H1 (cell line): ENCODE measurements around the gene CFP. TPM values are rescaled to one million over a fixed set of nuclear protein-coding genes. Genes with fewer than 3 reads are reported as not detected.

Source experiments
- CTCF ChIA-PET: fragments of 300-600 bp; sonication (Branson Sonifier 250); formaldehyde crosslinking; loops from one replicate; lab custom pipeline; 2021; ENCODE audit not compliant: partially characterized antibody; lab: Charles Lee
- POLR2A ChIA-PET: fragments of 300-600 bp; sonication (Branson Sonifier 250); formaldehyde crosslinking; loops from one replicate; lab custom pipeline; 2021; ENCODE audit warnings: inconsistent platforms; ENCODE audit not compliant: partially characterized antibody; lab: Charles Lee
- DNase-seq, 2 experiments: peaks; one replicate each; pipeline versions ENCODE4 v3.0.0 to v3.0.0-alpha.2; 2010 to 2022; ENCODE audit warnings: low spot score in 2 of 2, low read depth in 1 of 2, mixed read lengths in 1 of 2
- FAIRE-seq: peaks from 2 replicates; lab custom pipeline; 2011; peaks lifted over from hg19 to GRCh38; lab: Jason Lieb, UNC
- H2AFZ ChIP-seq: 2 replicates; pipeline ENCODE4 v1.8.1; 2012; ENCODE audit warnings: low read length, inconsistent platforms
- H2AK5ac ChIP-seq: 2 replicates; pipeline ENCODE4 v1.6.1; 2013; ENCODE audit warnings: low read depth, low read length
- H2BK120ac ChIP-seq: replicated peaks from 2 replicates; pipeline ENCODE3; 2013; ENCODE audit warnings: low read depth, low read length, inconsistent platforms
- H2BK12ac ChIP-seq: 2 replicates; pipeline ENCODE4 v1.6.1; 2013; ENCODE audit warnings: low read depth, low read length
- H2BK15ac ChIP-seq: 2 replicates; pipeline ENCODE4 v1.6.1; 2013; ENCODE audit warnings: low read length
- H2BK20ac ChIP-seq: 2 replicates; pipeline ENCODE4 v1.6.1; 2013; ENCODE audit warnings: low read length
- H2BK5ac ChIP-seq: 2 replicates; pipeline ENCODE4 v1.6.1; 2013; ENCODE audit warnings: low read depth, low read length
- H3K14ac ChIP-seq: 2 replicates; pipeline ENCODE4 v1.6.1; 2013; ENCODE audit warnings: inconsistent platforms; ENCODE audit not compliant: insufficient read length
- H3K18ac ChIP-seq: 2 replicates; pipeline ENCODE4 v1.6.1; 2013; ENCODE audit warnings: low read length; ENCODE audit errors: extremely low read depth
- H3K23ac ChIP-seq: 2 replicates; pipeline ENCODE4 v1.6.1; 2013; ENCODE audit warnings: inconsistent platforms; ENCODE audit not compliant: insufficient read length
- H3K23me2 ChIP-seq: 2 replicates; pipeline ENCODE4 v1.6.1; 2013; ENCODE audit warnings: low read depth, low read length
- H3K27ac ChIP-seq: 2 replicates; pipeline ENCODE4 v1.6.1; 2011; ENCODE audit warnings: low read depth, low read length, inconsistent platforms
- H3K27me3 ChIP-seq, 4 experiments: replicated peaks in 1 of 4; 1 replicate in 1 of 4; 2 replicates in 3 of 4; pipeline versions ENCODE4 v1.6.1 to v1.8.1; 2011 to 2013; ENCODE audit warnings: low read length in 3 of 4, mild to moderate bottlenecking in 3 of 4, inconsistent platforms in 2 of 4, mixed read lengths in 2 of 4, moderate library complexity in 1 of 4; ENCODE audit not compliant: control insufficient read depth in 3 of 4, insufficient read depth in 3 of 4; ENCODE audit errors: extremely low read depth in 1 of 4
- H3K36me3 ChIP-seq, 4 experiments: 2 replicates each; pipeline versions ENCODE4 v1.6.1 to v1.8.1; 2011 to 2013; ENCODE audit warnings: mild to moderate bottlenecking in 4 of 4, low read length in 3 of 4, moderate library complexity in 2 of 4, control low read depth in 1 of 4, inconsistent platforms in 1 of 4; ENCODE audit not compliant: insufficient read depth in 4 of 4, control insufficient read depth in 2 of 4
- H3K4ac ChIP-seq: replicated peaks from 2 replicates; pipeline ENCODE3; 2013; ENCODE audit warnings: low read length, low read depth, mixed read lengths, inconsistent platforms; ENCODE audit not compliant: insufficient read length
- H3K4me1 ChIP-seq, 4 experiments: replicated peaks in 1 of 4; 1 replicate in 1 of 4; 2 replicates in 3 of 4; pipeline versions ENCODE4 v1.6.1 to v1.8.1; 2011 to 2013; ENCODE audit warnings: low read length in 3 of 4, inconsistent platforms in 2 of 4, mixed read lengths in 1 of 4; ENCODE audit not compliant: insufficient read depth in 4 of 4, control insufficient read depth in 3 of 4
- H3K4me2 ChIP-seq, 2 experiments: 2 replicates each; pipeline versions ENCODE4 v1.6.1 to v1.8.1; 2011 to 2013; ENCODE audit warnings: low read depth in 2 of 2, low read length in 2 of 2, control low read depth in 1 of 2, inconsistent platforms in 1 of 2, mild to moderate bottlenecking in 1 of 2; ENCODE audit not compliant: insufficient read depth in 1 of 2
- H3K4me3 ChIP-seq, 4 experiments: fragments of 200-600, 300-600 bp in 1 of 4; sonication (generic), shearing (Covaris generic), sonication (Bioruptor Twin) in 1 of 4; 2 replicates each; pipeline versions ENCODE4 v1.5.1 to v1.8.1; 2011 to 2016; ENCODE audit warnings: low read length in 4 of 4, low read depth in 3 of 4, control low read depth in 2 of 4, inconsistent platforms in 2 of 4, mild to moderate bottlenecking in 2 of 4, mixed read lengths in 1 of 4, moderate library complexity in 1 of 4; ENCODE audit not compliant: insufficient read depth in 2 of 4; ENCODE audit errors: extremely low read depth in 1 of 4
- H3K56ac ChIP-seq: replicated peaks from 2 replicates; pipeline ENCODE3; 2013; ENCODE audit warnings: low read depth, mild to moderate bottlenecking, mixed read lengths, low read length, inconsistent platforms; ENCODE audit not compliant: insufficient read length
- H3K79me1 ChIP-seq: 2 replicates; pipeline ENCODE4 v1.6.1; 2013; ENCODE audit warnings: low read depth, low read length, control low read depth
- H3K79me2 ChIP-seq, 2 experiments: 2 replicates each; pipeline versions ENCODE4 v1.6.1 to v1.8.1; 2012 to 2013; ENCODE audit warnings: low read length in 2 of 2, mild to moderate bottlenecking in 2 of 2, inconsistent platforms in 1 of 2; ENCODE audit not compliant: insufficient read depth in 2 of 2, control insufficient read depth in 1 of 2
- H3K9ac ChIP-seq, 4 experiments: replicated peaks in 1 of 4; 1 replicate in 1 of 4; 2 replicates in 3 of 4; pipeline versions ENCODE4 v1.6.1 to v1.8.1; 2011 to 2013; ENCODE audit warnings: low read depth in 3 of 4, low read length in 3 of 4, control low read depth in 2 of 4, mild to moderate bottlenecking in 2 of 4, moderate library complexity in 2 of 4, inconsistent platforms in 1 of 4; ENCODE audit errors: extremely low read depth in 1 of 4
- H3K9me3 ChIP-seq, 2 experiments: 2 replicates each; pipeline versions ENCODE4 v1.6.1 to v1.8.1; 2012 to 2013; ENCODE audit warnings: mild to moderate bottlenecking in 2 of 2, moderate library complexity in 2 of 2, control low read depth in 1 of 2, inconsistent platforms in 1 of 2, low read depth in 1 of 2, low read length in 1 of 2, mixed read lengths in 1 of 2; ENCODE audit not compliant: insufficient read depth in 2 of 2
- H4K20me1 ChIP-seq, 2 experiments: replicated peaks in 1 of 2; 2 replicates each; pipeline versions ENCODE3 to v1.8.1; 2011 to 2013; ENCODE audit warnings: inconsistent platforms in 2 of 2, low read length in 2 of 2, mild to moderate bottlenecking in 1 of 2; ENCODE audit not compliant: insufficient read depth in 2 of 2, control insufficient read depth in 1 of 2
- H4K5ac ChIP-seq: 2 replicates; pipeline ENCODE4 v1.6.1; 2013; ENCODE audit warnings: low read length, low read depth, mixed read lengths, inconsistent platforms; ENCODE audit not compliant: insufficient read length
- H4K8ac ChIP-seq: 2 replicates; pipeline ENCODE4 v1.8.0; 2013; ENCODE audit warnings: mild to moderate bottlenecking, moderate library complexity, low read length, inconsistent platforms; ENCODE audit not compliant: insufficient read depth; ENCODE audit errors: extremely low read depth
- H4K91ac ChIP-seq: replicated peaks from 2 replicates; pipeline ENCODE3; 2013; ENCODE audit warnings: low read length, mixed read lengths, inconsistent platforms; ENCODE audit not compliant: insufficient read length
- BCL11A ChIP-seq, 2 experiments: IDR thresholded peaks; one replicate each; pipeline ENCODE4 v1.6.1; 2011; ENCODE audit warnings: low read depth in 2 of 2, low read length in 2 of 2, mild to moderate bottlenecking in 2 of 2
- BRCA1 ChIP-seq: IDR thresholded peaks from 2 replicates; pipeline ENCODE4 v1.6.1; 2012; ENCODE audit warnings: low read depth, low read length, improper control_type of control experiment
- EZH2 ChIP-seq: fragments of 200-600 bp; sonication (generic); IDR thresholded peaks from 2 replicates; pipeline ENCODE4 v1.7.1; 2012; ENCODE audit warnings: low read depth, mild to moderate bottlenecking, moderate library complexity, low read length, inconsistent platforms; ENCODE audit not compliant: severe bottlenecking
- GABPA ChIP-seq: IDR thresholded peaks from 2 replicates; pipeline ENCODE4 v1.6.1; 2011; ENCODE audit warnings: mild to moderate bottlenecking, low read length, moderate library complexity, borderline replicate concordance; ENCODE audit not compliant: insufficient read depth
- PHF8 ChIP-seq: fragments of 200-600 bp; sonication (generic); conservative IDR thresholded peaks from 2 replicates; pipeline ENCODE4 v1.7.1; 2012; ENCODE audit warnings: low read depth, mild to moderate bottlenecking, inconsistent platforms, low read length, moderate library complexity
- RAD21 ChIP-seq, 2 experiments: IDR thresholded peaks in 1 of 2; conservative IDR thresholded peaks in 1 of 2; 2 replicates each; pipeline ENCODE4 v1.6.1; 2011; ENCODE audit warnings: low read depth in 2 of 2, low read length in 2 of 2, improper control_type of control experiment in 1 of 2, inconsistent platforms in 1 of 2, mild to moderate bottlenecking in 1 of 2, moderate library complexity in 1 of 2
- RXRA ChIP-seq: IDR thresholded peaks from 2 replicates; pipeline ENCODE4 v1.6.1; 2011; ENCODE audit warnings: low read depth, mild to moderate bottlenecking, low read length, moderate library complexity; ENCODE audit not compliant: insufficient read depth
- TBP ChIP-seq: IDR thresholded peaks from 2 replicates; pipeline ENCODE4 v1.6.1; 2011; ENCODE audit warnings: low read depth, low read length, improper control_type of control experiment
- YY1 ChIP-seq: IDR thresholded peaks from 2 replicates; pipeline ENCODE4 v1.6.1; 2011; ENCODE audit warnings: low read depth, mild to moderate bottlenecking, low read length
- ZNF274 ChIP-seq: IDR thresholded peaks from 2 replicates; pipeline ENCODE4 v1.7.0; 2012; ENCODE audit warnings: low read length, borderline replicate concordance; ENCODE audit errors: extremely low read depth
- WGBS, 2 experiments: shearing (Covaris generic) in 1 of 2; methylation state at CpG; one replicate each; pipeline versions ENCODE4 v1.1.6 to v1.1.7; 2013 to 2015; ENCODE audit warnings: low lambda C conversion rate in 2 of 2, mixed read lengths in 2 of 2, inconsistent platforms in 1 of 2, low coverage in 1 of 2, missing lambda C conversion rate in 1 of 2; ENCODE audit not compliant: insufficient replicate concordance in 2 of 2, insufficient coverage in 1 of 2, insufficient read length in 1 of 2; ENCODE audit errors: extremely low coverage in 1 of 2, missing lambda C conversion rate in 1 of 2; 5-methylcytosine and 5-hydroxymethylcytosine counted together
- polyA plus RNA-seq, 7 experiments: library from polyadenylated mRNA; depleted of rRNA in 3 of 7; stranded (reverse) in 5 of 7; unstranded in 2 of 7; fragments of >200 nt in 5 of 7; fragments of 200-250 nt in 2 of 7; gene quantifications; 1 replicate in 5 of 7; 2 replicates in 1 of 7; 4 replicates in 1 of 7; pipeline versions ENCODE4 v1.2.1 to v1.2.3, GENCODE V29; 2011 to 2013; ENCODE audit warnings: missing spikeins in 2 of 7, mixed read lengths in 2 of 7
- total RNA-seq: library from RNA; stranded (reverse); fragmentation: NEBNext Ultra II Directional; extraction: Animal tissue kit (Norgen Biotek cat#: 25700); gene quantifications from 2 replicates; pipeline ENCODE4 v1.2.1, GENCODE V29; 2021

Gene CFP
- total and polyA plus RNA-seq, 2 of the 8 experiments (the other 6 are each of a cell fraction or from before 2014, with no cell fraction given), result 0.76 to 2.2 TPM

- Histone ChIP-seq H3K23ac (no peak overlapping the region), H3K79me2 (no peaks in the 10 kb centered on the region), H3K27ac (no peak overlapping the region), H2BK15ac (no peak overlapping the region), H4K8ac (no peak overlapping the region), H3K79me1 (no peaks in the 10 kb centered on the region), H3K23me2 (no peaks in the 10 kb centered on the region), H4K20me1 (no peaks in the 10 kb centered on the region), H2BK120ac (no peak overlapping the region), H3K56ac (no peak overlapping the region), H3K14ac (no peak overlapping the region), H3K9me3 (no peaks in the 10 kb centered on the region), H3K18ac (no peak overlapping the region), H2BK12ac (no peak overlapping the region), H3K4ac (no peak overlapping the region), H3K4me2 (no peak overlapping the region), H3K27me3 (no peaks in the 10 kb centered on the region), H2BK20ac (no peak overlapping the region), H2AFZ (no peak overlapping the region), H2BK5ac (no peak overlapping the region), H3K4me3 (no peak overlapping the region), H3K36me3 (no peaks in the 10 kb centered on the region; a peak in 1 of 8 replicates), H4K91ac (no peak overlapping the region), H3K9ac (no peak overlapping the region), H3K4me1 (peaks cover 0 to 2% (median 0%) of the 10 kb centered on the region in 4 experiments; a peak in 2 of 7 replicates), H2AK5ac (no peak overlapping the region), H4K5ac (no peak overlapping the region)
- no peak for FAIRE-seq
- POLR2A ChIA-PET, result no interaction called here
- WGBS, 2 experiments, result 89% methylated on average over 9 of the region's 16 CpGs; no CpG with 5 or more reads in 1 of the 2 experiments
- no peak for DNase-seq
- CTCF ChIA-PET, result interaction anchor here (1.5 kb wide), 1 partner anchor 19 kb away, joined by 5 read pairs; no protein-coding TSS in a partner anchor
- TF ChIP-seq RXRA, result no peak
- TF ChIP-seq RAD21 (IDR thresholded peaks at IDR 0.05 in 1 of 2, conservative IDR thresholded peaks at IDR 0.05 in 1 of 2; ENCODE audit: low read depth in 2 of 2, low read length in 2 of 2), result no peak
- no peak for TF ChIP-seq BCL11A (IDR thresholded peaks at IDR 0.05; ENCODE audit: low read depth in 2 of 2, low read length in 2 of 2)
- no peak for TF ChIP-seq GABPA
- no peak for TF ChIP-seq PHF8
- no peak for TF ChIP-seq BRCA1
- TF ChIP-seq TBP, result no peak
- TF ChIP-seq ZNF274, result no peak
- TF ChIP-seq EZH2, result no peak
- TF ChIP-seq YY1, result no peak
These were observed 41.6 kb downstream of the CFP start for GRCh38 chrX:47587906-47588735.
